Gastroesophageal sphincter (tissue), 4 donors: ENCODE data around the gene SPATA1. TPM values are rescaled to one million over a fixed set of nuclear protein-coding genes. Genes with fewer than 3 reads are reported as not detected.
A peak's percentile ranks its signal among the peaks of the same experiment; 100 is the strongest.

ENCODE experiments used
- ATAC-seq: fragments of 150-250 bp; one replicate; pipeline ENCODE4 v1.9.1; 2016; ENCODE audit warnings: mild to moderate bottlenecking, moderate library complexity
- H3K27ac ChIP-seq, 4 donors: fragments of 200-600 bp; sonication (generic) in 3 of 4; 1 replicate in 3 of 4; 2 replicates in 1 of 4; pipeline ENCODE4 v1.5.1; 2016 to 2019
- H3K27me3 ChIP-seq: fragments of 200-600 bp; sonication (generic); one replicate; pipeline ENCODE4 v1.5.1; 2019
- H3K36me3 ChIP-seq, 2 donors: fragments of 200-600 bp; sonication (generic); one replicate each; pipeline ENCODE4 v1.5.1; 2019; ENCODE audit warnings: control low read depth in 1 of 2
- H3K4me1 ChIP-seq, 3 donors: fragments of 200-600 bp; sonication (generic); 1 replicate in 2 of 3; 2 replicates in 1 of 3; pipeline ENCODE4 v1.5.1; 2016 to 2019; ENCODE audit warnings: control low read depth in 2 of 3
- H3K4me3 ChIP-seq, 2 donors: fragments of 200-600 bp; sonication (generic); one replicate each; pipeline ENCODE4 v1.5.1; 2019; ENCODE audit warnings: mild to moderate bottlenecking in 1 of 2, moderate library complexity in 1 of 2
- H3K9me3 ChIP-seq, 3 donors: fragments of 200-600 bp; sonication (generic); one replicate each; pipeline ENCODE4 v1.5.1; 2017 to 2019; ENCODE audit warnings: control low read depth in 2 of 3
- EP300 ChIP-seq: sonication (generic); formaldehyde crosslinking; IDR thresholded peaks from one replicate; pipeline ENCODE4 v1.6.1; 2017; ENCODE audit warnings: antibody characterized with exemption, mild to moderate bottlenecking
- POLR2A ChIP-seq, 2 donors: fragments of 450-650 bp; IDR thresholded peaks; one replicate each; pipeline ENCODE4 v1.6.1; 2017; ENCODE audit warnings: antibody characterized with exemption in 2 of 2, mild to moderate bottlenecking in 2 of 2, moderate library complexity in 1 of 2
- POLR2AphosphoS5 ChIP-seq: sonication (generic); formaldehyde crosslinking; IDR thresholded peaks from one replicate; pipeline ENCODE4 v1.6.1; 2017; ENCODE audit warnings: antibody characterized with exemption
- WGBS, 2 donors: methylation state at CpG; one replicate each; pipeline ENCODE4 v1.1.5; 2018; ENCODE audit warnings: low coverage in 1 of 2; 5-methylcytosine and 5-hydroxymethylcytosine counted together
- total RNA-seq, 4 donors: library from RNA; depleted of rRNA; stranded (reverse); fragments of >200 nt; gene quantifications; one replicate each; pipeline ENCODE4 v1.1.0, GENCODE V29; 2016
- TF ChIP-seq, protein P1 (sequence below), 4 experiments: fragments of 200-600 bp in 2 of 4; fragments of 450-650 bp in 2 of 4; sonication (generic) in 1 of 4; IDR thresholded peaks; one replicate each; pipeline ENCODE4 v1.5.1; 2017 to 2019; ENCODE audit warnings: antibody characterized with exemption in 4 of 4, mild to moderate bottlenecking in 2 of 4, moderate library complexity in 2 of 4

SPATA1 gene
- total RNA-seq, 4 donors from 2014 or later: 1.2 TPM; not detected in 3

DNA sequence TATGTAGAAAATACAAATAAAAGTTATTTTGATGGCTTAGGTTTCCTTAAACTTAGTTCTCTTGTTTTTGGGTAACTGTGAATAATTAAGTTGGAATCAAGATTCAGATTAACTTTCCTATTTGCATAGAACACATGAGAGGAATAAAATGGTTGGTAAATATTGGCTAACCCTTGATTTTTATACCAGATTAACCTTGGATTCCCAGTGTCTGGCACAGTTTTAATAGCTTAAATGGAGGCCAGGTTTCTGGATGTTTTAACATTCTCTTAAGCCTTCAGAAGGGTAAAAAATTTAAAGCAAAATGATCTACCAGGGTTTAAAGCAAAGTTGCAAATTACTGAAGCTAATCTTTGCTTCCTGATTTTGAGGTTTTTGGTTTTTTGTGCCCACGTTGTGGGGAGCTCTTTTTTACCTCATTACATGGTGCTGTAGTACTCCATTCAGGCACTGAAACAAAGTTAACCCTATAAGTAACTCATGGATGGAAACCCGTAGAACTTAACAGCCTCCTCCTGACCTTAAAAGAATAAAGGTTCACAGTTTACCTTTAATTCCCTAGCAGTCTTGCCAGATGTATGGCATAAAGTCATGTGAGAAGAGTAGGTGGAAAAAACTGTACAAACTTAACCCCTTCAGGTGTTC, 8.4 kb upstream of the SPATA1 start:
- Histone ChIP-seq H3K9me3 (no peaks in the 10 kb centered on the region), H3K36me3 (peaks cover 2 to 83% of the 10 kb centered on the region in 2 donors), H3K4me1 (peaks cover 3 to 51% (median 4%) of the 10 kb centered on the region in 3 donors), H3K4me3 (no peak overlapping the region), H3K27ac (no peak overlapping the region), H3K27me3 (no peaks in the 10 kb centered on the region)
- ATAC-seq: no peak
- WGBS, 2 donors: 21 to 70% methylated on average over 1 to 2 of the region's 2 CpGs
- no peak for TF ChIP-seq POLR2A (IDR thresholded peaks at IDR 0.05)
- no peak for TF ChIP-seq EP300
- no peak for TF ChIP-seq POLR2AphosphoS5
- TF ChIP-seq, protein P1, sequence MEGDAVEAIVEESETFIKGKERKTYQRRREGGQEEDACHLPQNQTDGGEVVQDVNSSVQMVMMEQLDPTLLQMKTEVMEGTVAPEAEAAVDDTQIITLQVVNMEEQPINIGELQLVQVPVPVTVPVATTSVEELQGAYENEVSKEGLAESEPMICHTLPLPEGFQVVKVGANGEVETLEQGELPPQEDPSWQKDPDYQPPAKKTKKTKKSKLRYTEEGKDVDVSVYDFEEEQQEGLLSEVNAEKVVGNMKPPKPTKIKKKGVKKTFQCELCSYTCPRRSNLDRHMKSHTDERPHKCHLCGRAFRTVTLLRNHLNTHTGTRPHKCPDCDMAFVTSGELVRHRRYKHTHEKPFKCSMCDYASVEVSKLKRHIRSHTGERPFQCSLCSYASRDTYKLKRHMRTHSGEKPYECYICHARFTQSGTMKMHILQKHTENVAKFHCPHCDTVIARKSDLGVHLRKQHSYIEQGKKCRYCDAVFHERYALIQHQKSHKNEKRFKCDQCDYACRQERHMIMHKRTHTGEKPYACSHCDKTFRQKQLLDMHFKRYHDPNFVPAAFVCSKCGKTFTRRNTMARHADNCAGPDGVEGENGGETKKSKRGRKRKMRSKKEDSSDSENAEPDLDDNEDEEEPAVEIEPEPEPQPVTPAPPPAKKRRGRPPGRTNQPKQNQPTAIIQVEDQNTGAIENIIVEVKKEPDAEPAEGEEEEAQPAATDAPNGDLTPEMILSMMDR (IDR thresholded peaks at IDR 0.05): no peak

GRCh38 chr1:84502927-84503326, 3.3 kb upstream of the SPATA1 start:
- Histone ChIP-seq H3K4me3 (no peak overlapping the region), H3K27me3 (no peaks in the 10 kb centered on the region), H3K27ac (no peak overlapping the region), H3K36me3 (peaks cover 0 to 32% of the 10 kb centered on the region in 2 donors), H3K9me3 (no peaks in the 10 kb centered on the region), H3K4me1 (peaks cover 11 to 71% (median 19%) of the 10 kb centered on the region in 3 donors)
- no peak for ATAC-seq
- 38 to 44% methylated on average over 5 of the region's 5 CpGs for WGBS, 2 donors
- no peak for TF ChIP-seq EP300
- TF ChIP-seq, protein P1 (IDR thresholded peaks at IDR 0.05): no peak
- TF ChIP-seq POLR2AphosphoS5: no peak
- no peak for TF ChIP-seq POLR2A (IDR thresholded peaks at IDR 0.05)

DNA sequence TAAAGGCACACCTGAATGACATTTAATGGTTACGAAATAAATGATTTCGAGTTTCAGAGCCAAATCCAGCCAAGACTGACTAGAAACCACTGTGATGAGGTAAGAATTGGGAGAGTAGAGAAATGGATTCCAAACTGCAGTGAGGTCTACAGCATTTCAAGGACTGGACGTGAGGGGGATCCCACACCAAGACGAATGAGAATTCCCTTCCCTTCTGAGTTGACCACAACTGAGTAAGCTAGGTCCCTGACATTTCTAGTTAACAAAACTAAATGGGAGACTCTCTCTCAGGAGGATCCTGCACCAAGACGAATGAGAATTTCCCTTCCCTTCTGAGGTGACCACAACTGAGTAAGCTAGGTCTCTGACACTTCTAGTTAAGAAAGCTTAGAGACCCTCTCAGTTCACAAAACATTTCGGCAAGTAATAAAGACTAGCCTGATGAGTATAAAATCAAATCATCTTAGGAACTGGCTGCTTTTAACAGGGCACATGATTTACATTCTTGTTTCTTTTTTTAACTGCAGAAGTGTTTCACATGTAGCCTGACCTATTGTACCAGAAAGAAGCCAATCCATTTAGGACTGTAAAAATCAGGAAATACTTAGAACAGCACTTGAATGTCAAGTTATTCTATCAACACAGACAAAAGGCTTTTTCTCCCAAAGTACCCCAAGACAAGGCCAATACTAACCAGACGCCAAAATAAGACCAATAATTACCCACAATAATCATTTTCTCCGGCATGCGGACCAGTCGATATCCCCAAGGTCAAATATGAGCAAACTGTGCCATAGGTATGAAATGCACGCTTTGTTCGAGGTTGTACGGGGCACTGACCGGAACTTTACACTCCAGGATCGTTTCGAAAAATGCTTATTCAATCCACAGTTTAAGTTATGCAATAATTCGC, 1.4 kb upstream of the SPATA1 start:
- Histone ChIP-seq H3K27me3 (no peaks in the 10 kb centered on the region), H3K4me3 (peak overlapping the region; percentile 80 to 81), H3K36me3 (peaks cover 0 to 17% of the 10 kb centered on the region in 2 donors), H3K9me3 (peaks cover 0 to 9% (median 0%) of the 10 kb centered on the region in 3 donors), H3K27ac (peak overlapping the region; percentile 89 to 97 (median 90)), H3K4me1 (peaks cover 7 to 55% (median 19%) of the 10 kb centered on the region in 3 donors)
- WGBS, 2 donors: 4 to 5% methylated on average over 15 to 17 of the region's 17 CpGs
- no peak for TF ChIP-seq POLR2AphosphoS5
- no peak for TF ChIP-seq EP300
- TF ChIP-seq, protein P1 (IDR thresholded peaks at IDR 0.05): no peak
- no peak for TF ChIP-seq POLR2A (IDR thresholded peaks at IDR 0.05)
- no peak for ATAC-seq

GRCh38 chr1:84505493-84506001, 639 bp upstream of the SPATA1 start:
- Histone ChIP-seq H3K27me3 (no peaks in the 10 kb centered on the region), H3K4me3 (peak overlapping the region; percentile 80 to 81), H3K9me3 (peaks cover 0 to 9% (median 0%) of the 10 kb centered on the region in 3 donors), H3K36me3 (peaks cover 0 to 10% of the 10 kb centered on the region in 2 donors), H3K4me1 (peaks cover 7 to 48% (median 19%) of the 10 kb centered on the region in 3 donors), H3K27ac (peak overlapping the region; percentile 89 to 97 (median 90))
- TF ChIP-seq, protein P1 (IDR thresholded peaks at IDR 0.05): peak in 1 of 4 experiments; percentile 12
- TF ChIP-seq EP300 (no peak), POLR2AphosphoS5 (peak; percentile 27), POLR2A (IDR thresholded peaks at IDR 0.05) (no peak)
- ATAC-seq: peak; percentile 79
- 0 to 2% methylated on average over 3 to 11 of the region's 47 CpGs for whole genome bisulfite sequencing, 2 donors
